HCT116 (cell line): ENCODE data around the gene CUBN. TPM values are rescaled to one million over a fixed set of nuclear protein-coding genes. Genes with fewer than 3 reads are reported as not detected.

Source experiments
- ATAC-seq: fragments of 200-7000 bp; cut with Tn5 transposase; 2 replicates; pipeline ENCODE4 v1.9.1; 2020; ENCODE audit warnings: mild to moderate bottlenecking, moderate library complexity
- BruUV-seq: library from RNA; stranded (reverse); fragments of 400-500 nt; replicated peaks from 2 replicates; lab custom pipeline; 2021; lab: Mats Ljungman, UMichigan
- CTCF ChIA-PET: fragments of 300-600 bp; sonication (Branson Sonifier 250); formaldehyde crosslinking; loops from one replicate; lab custom pipeline; 2021; ENCODE audit warnings: antibody characterized with exemption; lab: Charles Lee
- POLR2A ChIA-PET: fragments of 300-600, 350-600 bp; sonication (Branson Sonifier 250); formaldehyde crosslinking; loops from one replicate; lab custom pipeline; 2021; ENCODE audit warnings: antibody characterized with exemption; lab: Charles Lee
- RAD21 ChIA-PET, 2 experiments: fragments of 300-600 bp; sonication (Branson Sonifier 250); formaldehyde crosslinking; loops; one replicate each; lab custom pipeline; 2023; ENCODE audit warnings: low total read pairs in 2 of 2; ENCODE audit not compliant: uncharacterized antibody in 2 of 2, unreplicated experiment in 2 of 2, low non-redundant PET in 1 of 2; lab: Charles Lee
- DNase-seq: peaks from one replicate; pipeline ENCODE4 v3.0.0-alpha.2; 2010; ENCODE audit warnings: low read depth, low spot score
- H2AFZ ChIP-seq: fragments of 200-600 bp; shearing (Covaris generic), sonication (generic); 2 replicates; pipeline ENCODE4 v1.6.1; 2017; ENCODE audit warnings: low read depth, mixed run types, mixed read lengths, antibody characterized with exemption, low read length; ENCODE audit not compliant: poor library complexity, severe bottlenecking
- H3K27ac ChIP-seq: 2 replicates; pipeline ENCODE4 v1.5.1; 2012; ENCODE audit warnings: low read depth, low read length
- H3K27me3 ChIP-seq: fragments of 200-600 bp; sonication (generic); 2 replicates; pipeline ENCODE4 v1.6.1; 2016; ENCODE audit warnings: mixed run types, low read length, mixed read lengths; ENCODE audit not compliant: insufficient read depth
- H3K36me3 ChIP-seq, 2 experiments: fragments of 200-500 bp in 1 of 2; fragments of 200-600 bp in 1 of 2; sonication (Bioruptor generic) in 1 of 2; sonication (generic) in 1 of 2; 2 replicates each; pipeline versions ENCODE4 v1.5.1 to v1.6.1; 2014 to 2016; ENCODE audit warnings: low read length in 2 of 2, inconsistent platforms in 1 of 2, mixed read lengths in 1 of 2, mixed run types in 1 of 2; ENCODE audit not compliant: insufficient read depth in 2 of 2, control insufficient read depth in 1 of 2
- H3K4me1 ChIP-seq, 2 experiments: fragments of 200-600 bp in 1 of 2; sonication (generic) in 1 of 2; 2 replicates each; pipeline versions ENCODE4 v1.5.1 to v1.6.1; 2012 to 2017; ENCODE audit warnings: low read length in 2 of 2, inconsistent platforms in 1 of 2, mild to moderate bottlenecking in 1 of 2, mixed read lengths in 1 of 2, mixed run types in 1 of 2, moderate library complexity in 1 of 2; ENCODE audit not compliant: insufficient read depth in 2 of 2, control insufficient read depth in 1 of 2
- H3K4me2 ChIP-seq: fragments of 200-600 bp; sonication (generic); 2 replicates; pipeline ENCODE4 v1.6.1; 2017; ENCODE audit warnings: mixed run types, low read length, mixed read lengths
- H3K4me3 ChIP-seq, 2 experiments: fragments of 200-600 bp in 1 of 2; sonication (generic) in 1 of 2; replicated peaks in 1 of 2; 2 replicates each; pipeline ENCODE4 v1.5.1; 2011 to 2016; ENCODE audit warnings: low read length in 2 of 2, control low read depth in 1 of 2, low read depth in 1 of 2, mild to moderate bottlenecking in 1 of 2, mixed read lengths in 1 of 2, mixed run types in 1 of 2
- H3K79me2 ChIP-seq: fragments of 200-600 bp; sonication (generic); 2 replicates; pipeline ENCODE4 v1.6.1; 2017; ENCODE audit warnings: mild to moderate bottlenecking, mixed run types, low read length, moderate library complexity, mixed read lengths; ENCODE audit not compliant: insufficient read depth
- H3K9ac ChIP-seq: fragments of 200-600 bp; sonication (generic); 2 replicates; pipeline ENCODE4 v1.6.1; 2016; ENCODE audit warnings: low read length, mixed read lengths
- H3K9me2 ChIP-seq: fragments of 200-600 bp; sonication (generic), shearing (Covaris generic); 2 replicates; pipeline ENCODE4 v1.6.1; 2017; ENCODE audit warnings: mixed run types, mild to moderate bottlenecking, moderate library complexity; ENCODE audit not compliant: insufficient read depth
- H3K9me3 ChIP-seq, 2 experiments: fragments of 200-500 bp in 1 of 2; fragments of 200-600 bp in 1 of 2; sonication (Bioruptor generic) in 1 of 2; sonication (generic) in 1 of 2; 2 replicates each; pipeline ENCODE4 v1.6.1; 2014 to 2017; ENCODE audit warnings: low read length in 2 of 2, mixed read lengths in 2 of 2, inconsistent platforms in 1 of 2, low read depth in 1 of 2, mild to moderate bottlenecking in 1 of 2, mixed run types in 1 of 2, moderate library complexity in 1 of 2; ENCODE audit not compliant: control insufficient read depth in 1 of 2, insufficient read depth in 1 of 2
- H4K20me1 ChIP-seq: fragments of 200-600 bp; sonication (generic), shearing (Covaris generic); 2 replicates; pipeline ENCODE4 v1.6.1; 2017; ENCODE audit warnings: mixed run types, mild to moderate bottlenecking, moderate library complexity; ENCODE audit not compliant: insufficient read depth
- ATF3 ChIP-seq: IDR thresholded peaks from 2 replicates; pipeline ENCODE4 v1.6.1; 2012
- CBX3 ChIP-seq: IDR thresholded peaks from 2 replicates; pipeline ENCODE4 v1.6.1; 2012; ENCODE audit warnings: low read depth
- EGR1 ChIP-seq: IDR thresholded peaks from 2 replicates; pipeline ENCODE4 v1.6.1; 2012; ENCODE audit warnings: low read depth
- EZH2phosphoT487 ChIP-seq: fragments of 200-600 bp; IDR thresholded peaks from 2 replicates; pipeline ENCODE4 v1.6.1; 2018; ENCODE audit warnings: antibody characterized with exemption, borderline replicate concordance
- FOSL1 ChIP-seq: IDR thresholded peaks from 2 replicates; pipeline ENCODE4 v1.6.1; 2012; ENCODE audit warnings: low read depth
- RAD21 ChIP-seq: IDR thresholded peaks from 2 replicates; pipeline ENCODE4 v1.6.1; 2012; ENCODE audit warnings: low read depth, mild to moderate bottlenecking
- REST ChIP-seq: IDR thresholded peaks from 2 replicates; pipeline ENCODE4 v1.6.1; 2012; ENCODE audit warnings: low read depth
- SIN3A ChIP-seq: IDR thresholded peaks from 2 replicates; pipeline ENCODE4 v1.6.1; 2012; ENCODE audit warnings: low read depth
- SP1 ChIP-seq: IDR thresholded peaks from 2 replicates; pipeline ENCODE4 v1.6.1; 2012; ENCODE audit warnings: low read depth
- ZBTB33 ChIP-seq: IDR thresholded peaks from 2 replicates; pipeline ENCODE4 v1.6.1; 2011; ENCODE audit warnings: mild to moderate bottlenecking, low read length, moderate library complexity; ENCODE audit not compliant: insufficient replicate concordance; ENCODE audit errors: extremely low read depth
- ZFX ChIP-seq: fragments of 450-650 bp; IDR thresholded peaks from 2 replicates; pipeline ENCODE4 v1.6.1; 2017
- intact Hi-C: fragments of 100-400 bp; cut with micrococcal nuclease; formaldehyde crosslinking; loops from 2 replicates; pipeline ENCODE4 v1.10.0; 2022
- total RNA-seq: library from RNA; stranded (reverse); gene quantifications from one replicate; pipeline ENCODE4 v1.2.1, GENCODE V29; 2021; ENCODE audit not compliant: unreplicated experiment

The CUBN gene
- total RNA-seq, 1 experiment from 2014 or later = 1.2 TPM

- TF ChIP-seq SP1 = no peak
- no peak for TF ChIP-seq EGR1
- no peak for TF ChIP-seq ZBTB33
Measured at GRCh38 chr10:16799621-16800020, 330.0 kb downstream of the CUBN start (continued).

GRCh38 chr10:16798571-16798970, 331.0 kb downstream of the CUBN start:
- Histone ChIP-seq H3K27ac (no peak overlapping the region), H3K36me3 (no peaks in the 10 kb centered on the region), H3K79me2 (peaks cover 15% of the 10 kb centered on the region), H3K4me1 (no peaks in the 10 kb centered on the region), H3K27me3 (no peaks in the 10 kb centered on the region), H3K9me3 (no peaks in the 10 kb centered on the region), H3K9ac (no peak overlapping the region), H3K4me2 (no peak overlapping the region), H2AFZ (no peak overlapping the region), H4K20me1 (no peaks in the 10 kb centered on the region), H3K9me2 (no peaks in the 10 kb centered on the region), H3K4me3 (no peak overlapping the region)
- ChIA-PET RAD21 (no interaction called here), CTCF (interaction anchor here (1.5 kb wide), 1 partner anchor 11 kb away, joined by 3 read pairs; no protein-coding TSS in a partner anchor), POLR2A (no interaction called here)
- DNase-seq (no peak), ATAC-seq (no peak)
- no TSS peak for BruUV-seq
- TF ChIP-seq SP1 (no peak), EZH2phosphoT487 (no peak), SIN3A (no peak), ZFX (no peak), EGR1 (no peak), CBX3 (no peak), REST (no peak), RAD21 (no peak), ATF3 (no peak), ZBTB33 (no peak), FOSL1 (no peak)
- intact Hi-C loops = no loop called here
